ENCODE results near the gene OTULINL. TPM values are rescaled to one million over a fixed set of nuclear protein-coding genes. Genes with fewer than 3 reads are reported as not detected.

OTULINL gene
- total RNA-seq, 4 donors from 2014 or later: 3.8 to 12.3 (median 4.6) TPM

DNA sequence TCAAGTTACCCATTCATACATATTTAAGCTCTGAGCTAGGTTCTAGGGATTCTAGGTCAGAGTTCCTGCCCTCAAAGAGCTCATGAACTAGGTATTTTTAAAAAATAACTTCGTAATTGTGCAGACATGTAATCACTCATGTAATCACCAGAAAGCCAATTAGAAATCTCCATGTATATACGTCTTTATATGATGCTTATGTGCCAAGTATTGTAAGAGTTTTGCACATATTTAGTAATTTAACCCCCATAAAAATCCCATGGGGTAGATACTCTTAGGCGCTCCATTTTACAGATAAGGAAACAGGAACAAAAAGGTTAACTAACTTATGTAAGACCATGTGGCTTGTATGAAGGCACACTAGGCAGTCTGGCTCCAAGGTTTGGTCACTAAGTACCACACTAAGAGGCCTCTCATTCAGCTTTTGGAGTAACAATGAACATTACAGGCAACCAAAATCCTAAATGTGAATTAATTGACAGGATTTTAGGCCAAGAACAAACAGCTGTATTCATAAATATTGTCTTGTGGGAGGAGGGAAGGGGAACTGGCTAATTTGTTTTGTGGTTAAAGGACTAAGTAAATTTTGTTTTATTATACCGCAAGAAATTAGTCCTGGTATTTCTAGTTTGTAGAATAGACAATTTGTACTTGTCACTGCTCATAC lies 1.7 kb upstream of the OTULINL start:
- peaks cover 0 to 27% (median 6%) of the 10 kb centered on the region in 4 donors for H3K4me1 ChIP-seq
- no peaks in the 10 kb centered on the region for H3K36me3 ChIP-seq
- no peak overlapping the region for H3K27ac ChIP-seq
- no peaks in the 10 kb centered on the region for H3K27me3 ChIP-seq
- no peaks in the 10 kb centered on the region for H3K9me3 ChIP-seq
- H3K4me3 ChIP-seq: no peak overlapping the region
- no peak for DNase-seq (ENCODE audit: low spot score in 2 of 2)
- TF ChIP-seq POLR2A (IDR thresholded peaks at IDR 0.05): no peak
- TF ChIP-seq, protein P1, sequence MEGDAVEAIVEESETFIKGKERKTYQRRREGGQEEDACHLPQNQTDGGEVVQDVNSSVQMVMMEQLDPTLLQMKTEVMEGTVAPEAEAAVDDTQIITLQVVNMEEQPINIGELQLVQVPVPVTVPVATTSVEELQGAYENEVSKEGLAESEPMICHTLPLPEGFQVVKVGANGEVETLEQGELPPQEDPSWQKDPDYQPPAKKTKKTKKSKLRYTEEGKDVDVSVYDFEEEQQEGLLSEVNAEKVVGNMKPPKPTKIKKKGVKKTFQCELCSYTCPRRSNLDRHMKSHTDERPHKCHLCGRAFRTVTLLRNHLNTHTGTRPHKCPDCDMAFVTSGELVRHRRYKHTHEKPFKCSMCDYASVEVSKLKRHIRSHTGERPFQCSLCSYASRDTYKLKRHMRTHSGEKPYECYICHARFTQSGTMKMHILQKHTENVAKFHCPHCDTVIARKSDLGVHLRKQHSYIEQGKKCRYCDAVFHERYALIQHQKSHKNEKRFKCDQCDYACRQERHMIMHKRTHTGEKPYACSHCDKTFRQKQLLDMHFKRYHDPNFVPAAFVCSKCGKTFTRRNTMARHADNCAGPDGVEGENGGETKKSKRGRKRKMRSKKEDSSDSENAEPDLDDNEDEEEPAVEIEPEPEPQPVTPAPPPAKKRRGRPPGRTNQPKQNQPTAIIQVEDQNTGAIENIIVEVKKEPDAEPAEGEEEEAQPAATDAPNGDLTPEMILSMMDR (IDR thresholded peaks at IDR 0.05): no peak
- WGBS, 2 donors: 77 to 78% methylated on average over 4 of the region's 4 CpGs

DNA sequence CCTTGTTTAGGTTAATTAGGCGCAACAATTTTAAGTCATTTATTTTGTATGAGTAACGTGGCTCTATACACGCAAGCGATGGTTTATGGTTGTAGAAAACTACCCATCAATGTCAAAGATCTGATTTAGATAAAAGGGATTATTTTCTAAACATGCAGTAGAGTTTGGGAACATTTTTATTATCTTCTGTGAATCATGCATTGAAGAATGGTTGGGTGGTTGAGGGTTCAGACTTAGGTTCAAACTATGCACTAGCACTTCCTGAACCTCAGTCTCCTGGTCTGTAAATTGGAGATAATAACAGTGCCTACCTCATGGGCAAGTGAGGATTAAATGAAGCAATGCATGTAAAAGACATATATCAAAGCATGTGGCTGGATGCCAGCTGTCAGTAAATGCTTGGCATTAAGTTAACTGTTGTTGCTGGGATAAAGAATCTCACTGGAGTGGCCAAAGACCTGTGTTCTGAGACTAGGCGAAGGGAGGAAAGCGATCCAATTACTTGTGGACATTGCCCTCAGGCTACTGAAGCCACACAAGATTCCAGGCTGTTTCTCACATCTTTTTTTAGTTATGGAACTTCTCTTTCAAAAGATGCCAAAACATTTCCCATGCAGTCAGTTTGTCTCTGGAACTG lies 1.1 kb upstream of the OTULINL start:
- H3K4me3 ChIP-seq: peak overlapping the region in 1 of 4 donors; percentile 67
- 88 to 89% methylated on average over 6 of the region's 6 CpGs for WGBS, 2 donors

DNA sequence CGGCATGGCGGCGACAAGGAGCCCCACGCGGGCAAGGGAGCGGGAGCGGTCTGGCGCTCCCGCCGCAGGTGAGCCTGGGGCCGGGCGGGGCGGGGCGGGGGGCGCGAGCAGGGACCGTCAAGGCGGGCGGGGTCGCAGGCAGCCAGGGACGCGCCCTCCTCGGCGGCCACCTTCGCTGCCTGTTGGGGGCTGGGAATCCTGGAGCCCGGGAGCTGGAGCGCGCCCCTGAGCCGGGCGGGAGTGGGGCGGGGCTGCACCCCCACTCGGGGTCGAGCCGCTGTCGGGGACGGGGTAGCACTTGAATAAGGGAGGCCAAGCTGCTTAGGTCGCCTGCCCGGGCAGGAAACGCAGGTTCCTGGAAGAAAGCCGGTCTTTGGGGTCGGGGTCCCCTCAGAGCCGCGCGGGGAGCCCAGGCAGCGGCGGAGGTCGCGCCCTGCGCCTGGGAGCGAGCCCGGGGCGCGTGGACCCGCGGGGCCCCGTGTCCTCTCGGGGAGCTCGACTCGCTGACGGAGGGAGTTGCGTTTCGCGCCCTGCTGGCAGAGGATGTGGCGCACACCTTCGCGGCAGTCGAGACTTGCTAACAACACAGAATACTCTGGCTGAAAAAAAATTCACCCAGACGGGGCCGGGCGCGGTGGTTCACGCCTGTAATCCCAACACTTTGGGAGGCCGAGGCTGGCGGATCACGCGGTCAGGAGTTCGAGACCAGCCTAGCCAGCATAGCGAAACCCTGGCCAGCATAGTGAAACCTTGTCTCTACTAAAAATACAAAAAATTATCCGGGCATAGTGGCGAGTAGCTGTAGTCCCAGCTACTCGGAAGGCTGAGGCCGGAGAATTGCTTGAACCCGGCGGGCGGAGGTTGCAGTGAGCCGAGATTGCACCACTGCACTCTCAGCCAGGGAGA lies 552 bp downstream of the OTULINL start:
- peak in 1 of 2 donors; percentile 23 for DNase-seq (ENCODE audit: low spot score in 2 of 2)
- Histone ChIP-seq H3K27ac (peak overlapping the region in 3 of 4 donors; percentile 40 to 89 (median 83)), H3K27me3 (no peaks in the 10 kb centered on the region), H3K4me1 (peaks cover 0 to 27% (median 6%) of the 10 kb centered on the region in 4 donors), H3K9me3 (no peaks in the 10 kb centered on the region), H3K36me3 (no peaks in the 10 kb centered on the region), H3K4me3 (peak overlapping the region; percentile 44 to 91 (median 68))
- TF ChIP-seq EP300 (IDR thresholded peaks at IDR 0.05) (no peak), POLR2A (IDR thresholded peaks at IDR 0.05) (no peak)
- TF ChIP-seq, protein P1 (IDR thresholded peaks at IDR 0.05): peak in 1 of 5 experiments; percentile 37
- WGBS, 2 donors: 3 to 20% methylated on average over 12 to 70 of the region's 86 CpGs

More for the DNA sequence above, 1.1 kb upstream of the OTULINL start:
- H3K36me3 ChIP-seq: no peaks in the 10 kb centered on the region
- no peak for TF ChIP-seq POLR2A (IDR thresholded peaks at IDR 0.05)
- TF ChIP-seq, protein P1 (IDR thresholded peaks at IDR 0.05): no peak
- no peak for TF ChIP-seq EP300 (IDR thresholded peaks at IDR 0.05)
- H3K4me1 ChIP-seq: peaks cover 0 to 27% (median 6%) of the 10 kb centered on the region in 4 donors
- H3K9me3 ChIP-seq: no peaks in the 10 kb centered on the region
- H3K27me3 ChIP-seq: no peaks in the 10 kb centered on the region
- no peak for DNase-seq (ENCODE audit: low spot score in 2 of 2)
- no peak overlapping the region for H3K27ac ChIP-seq

DNA sequence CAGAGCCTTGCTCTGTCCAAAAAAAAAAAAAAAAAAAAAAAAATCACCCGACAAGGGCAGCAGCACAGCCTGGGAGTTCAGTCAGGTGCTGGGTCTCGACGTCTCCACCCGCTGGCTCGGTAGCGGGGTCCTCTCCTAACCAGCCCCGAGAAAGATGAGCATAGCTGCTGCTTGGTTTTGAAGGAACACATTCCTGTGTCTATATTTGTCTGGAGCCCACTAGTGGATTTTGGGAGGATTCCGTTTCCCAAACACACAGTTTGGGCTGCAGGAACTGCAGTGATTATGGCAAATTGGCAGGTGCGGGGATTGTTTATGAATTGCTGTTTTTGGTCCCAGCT lies 1.2 kb downstream of the OTULINL start:
- Histone ChIP-seq H3K36me3 (no peaks in the 10 kb centered on the region), H3K9me3 (no peaks in the 10 kb centered on the region), H3K4me3 (peak overlapping the region; percentile 44 to 91 (median 68)), H3K27ac (peak overlapping the region in 1 of 4 donors; percentile 89), H3K4me1 (peaks cover 0 to 27% (median 6%) of the 10 kb centered on the region in 4 donors), H3K27me3 (no peaks in the 10 kb centered on the region)
- WGBS, 2 donors: 22 to 28% methylated on average over 9 of the region's 9 CpGs
- TF ChIP-seq POLR2A (IDR thresholded peaks at IDR 0.05): no peak
- TF ChIP-seq, protein P1 (IDR thresholded peaks at IDR 0.05): no peak
- TF ChIP-seq EP300 (IDR thresholded peaks at IDR 0.05): no peak
- no peak for DNase-seq (ENCODE audit: low spot score in 2 of 2)
